ENCODE data around the gene KDM5B.

KDM5B gene

GRCh38 chr1:202821467-202821866 lies 13.2 kb upstream of the KDM5B start:
- H3K4me1 ChIP-seq (ENCODE audit: low read depth, poor library complexity, severe bottlenecking), result no peaks in the 10 kb centered on the region
- H3K4me2 ChIP-seq, result no peak overlapping the region
- no peak overlapping the region for H3K4me3 ChIP-seq (IDR thresholded peaks at IDR 0.05; ENCODE audit: insufficient read depth, low read depth, low read length)
- no peaks in the 10 kb centered on the region for H3K79me2 ChIP-seq (ENCODE audit: insufficient read depth, low read depth)
- H3K27ac ChIP-seq, result no peak overlapping the region
- H3K9ac ChIP-seq, result no peak overlapping the region
- no peaks in the 10 kb centered on the region for H3K36me3 ChIP-seq (ENCODE audit: insufficient read depth)
- no peak overlapping the region for H2AFZ ChIP-seq (ENCODE audit: low read depth)
- H3K27me3 ChIP-seq (ENCODE audit: insufficient read depth, low read depth), result no peaks in the 10 kb centered on the region
- no peaks in the 10 kb centered on the region for H4K20me1 ChIP-seq (ENCODE audit: insufficient read depth)
- TF ChIP-seq, protein P1, sequence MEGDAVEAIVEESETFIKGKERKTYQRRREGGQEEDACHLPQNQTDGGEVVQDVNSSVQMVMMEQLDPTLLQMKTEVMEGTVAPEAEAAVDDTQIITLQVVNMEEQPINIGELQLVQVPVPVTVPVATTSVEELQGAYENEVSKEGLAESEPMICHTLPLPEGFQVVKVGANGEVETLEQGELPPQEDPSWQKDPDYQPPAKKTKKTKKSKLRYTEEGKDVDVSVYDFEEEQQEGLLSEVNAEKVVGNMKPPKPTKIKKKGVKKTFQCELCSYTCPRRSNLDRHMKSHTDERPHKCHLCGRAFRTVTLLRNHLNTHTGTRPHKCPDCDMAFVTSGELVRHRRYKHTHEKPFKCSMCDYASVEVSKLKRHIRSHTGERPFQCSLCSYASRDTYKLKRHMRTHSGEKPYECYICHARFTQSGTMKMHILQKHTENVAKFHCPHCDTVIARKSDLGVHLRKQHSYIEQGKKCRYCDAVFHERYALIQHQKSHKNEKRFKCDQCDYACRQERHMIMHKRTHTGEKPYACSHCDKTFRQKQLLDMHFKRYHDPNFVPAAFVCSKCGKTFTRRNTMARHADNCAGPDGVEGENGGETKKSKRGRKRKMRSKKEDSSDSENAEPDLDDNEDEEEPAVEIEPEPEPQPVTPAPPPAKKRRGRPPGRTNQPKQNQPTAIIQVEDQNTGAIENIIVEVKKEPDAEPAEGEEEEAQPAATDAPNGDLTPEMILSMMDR (conservative IDR thresholded peaks at IDR 0.05; ENCODE audit: low read depth, low read length), result no peak

- no peaks in the 10 kb centered on the region for H3K4me1 ChIP-seq (ENCODE audit: low read depth, poor library complexity, severe bottlenecking)
- no peak overlapping the region for H3K27ac ChIP-seq
- no peaks in the 10 kb centered on the region for H3K79me2 ChIP-seq (ENCODE audit: insufficient read depth, low read depth)
- H3K36me3 ChIP-seq (ENCODE audit: insufficient read depth), result no peaks in the 10 kb centered on the region
- no peak overlapping the region for H2AFZ ChIP-seq (ENCODE audit: low read depth)
- H3K4me3 ChIP-seq (IDR thresholded peaks at IDR 0.05; ENCODE audit: insufficient read depth, low read depth, low read length), result no peak overlapping the region
- H4K20me1 ChIP-seq (ENCODE audit: insufficient read depth), result no peaks in the 10 kb centered on the region
- no peak overlapping the region for H3K4me2 ChIP-seq
- H3K27me3 ChIP-seq (ENCODE audit: insufficient read depth, low read depth), result no peaks in the 10 kb centered on the region
- H3K9ac ChIP-seq, result no peak overlapping the region
- TF ChIP-seq, protein P1 (conservative IDR thresholded peaks at IDR 0.05; ENCODE audit: low read depth, low read length), result no peak
These were observed 10.6 kb upstream of the KDM5B start for GRCh38 chr1:202818819-202819218.

DNA sequence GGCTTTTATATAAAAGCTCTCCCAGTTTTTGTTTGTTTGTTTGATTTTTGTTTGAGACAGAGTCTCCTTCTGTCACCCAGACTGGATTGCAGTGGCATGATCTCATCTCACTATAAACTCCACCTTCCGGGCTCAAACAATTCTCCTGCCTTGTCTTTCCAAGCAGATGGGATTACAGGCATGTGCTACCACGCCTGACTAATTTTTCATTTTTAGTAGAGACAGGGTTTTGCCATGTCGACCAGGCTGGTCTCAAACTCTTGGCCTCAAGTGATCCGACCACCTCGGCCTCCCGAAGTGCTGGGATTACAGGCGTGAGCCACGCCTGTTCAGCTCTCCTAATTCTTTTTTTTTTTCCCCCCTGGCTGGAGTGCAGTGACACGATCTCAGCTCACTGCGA lies 6.9 kb upstream of the KDM5B start:
- H3K27me3 ChIP-seq (ENCODE audit: insufficient read depth, low read depth), result peaks cover 9% of the 10 kb centered on the region; the same call in 1 of the 2 replicates

GRCh38 chr1:202812176-202813026 lies 4.2 kb upstream of the KDM5B start:
- Histone ChIP-seq H3K4me2 (no peak overlapping the region), H3K27ac (no peak overlapping the region), H3K27me3 (ENCODE audit: insufficient read depth, low read depth) (peaks cover 26% of the 10 kb centered on the region), H4K20me1 (ENCODE audit: insufficient read depth) (no peaks in the 10 kb centered on the region), H3K79me2 (ENCODE audit: insufficient read depth, low read depth) (no peaks in the 10 kb centered on the region), H2AFZ (ENCODE audit: low read depth) (no peak overlapping the region), H3K4me1 (ENCODE audit: low read depth, poor library complexity, severe bottlenecking) (peaks cover 12% of the 10 kb centered on the region), H3K36me3 (ENCODE audit: insufficient read depth) (no peaks in the 10 kb centered on the region), H3K4me3 (IDR thresholded peaks at IDR 0.05; ENCODE audit: insufficient read depth, low read depth, low read length) (no peak overlapping the region), H3K9ac (no peak overlapping the region)
- TF ChIP-seq, protein P1 (conservative IDR thresholded peaks at IDR 0.05; ENCODE audit: low read depth, low read length), result no peak

More for the DNA sequence above, 6.9 kb upstream of the KDM5B start:
- H4K20me1 ChIP-seq (ENCODE audit: insufficient read depth), result no peaks in the 10 kb centered on the region
- no peak overlapping the region for H3K4me2 ChIP-seq
- H3K4me1 ChIP-seq (ENCODE audit: low read depth, poor library complexity, severe bottlenecking), result peaks cover 3% of the 10 kb centered on the region
- H3K4me3 ChIP-seq (IDR thresholded peaks at IDR 0.05; ENCODE audit: insufficient read depth, low read depth, low read length), result no peak overlapping the region
- no peak overlapping the region for H3K9ac ChIP-seq
- no peak overlapping the region for H2AFZ ChIP-seq (ENCODE audit: low read depth)
- no peaks in the 10 kb centered on the region for H3K79me2 ChIP-seq (ENCODE audit: insufficient read depth, low read depth)
- H3K27ac ChIP-seq, result no peak overlapping the region
- H3K36me3 ChIP-seq (ENCODE audit: insufficient read depth), result no peaks in the 10 kb centered on the region
- TF ChIP-seq, protein P1 (conservative IDR thresholded peaks at IDR 0.05; ENCODE audit: low read depth, low read length), result no peak

Data from KMS-11 (cell line).